ENCODE data around the gene PPFIA1. TPM values are rescaled to one million over a fixed set of nuclear protein-coding genes. Genes with fewer than 3 reads are reported as not detected.

PPFIA1 gene
- total RNA-seq, 1 experiment from 2014 or later: 63.4 TPM

- Histone ChIP-seq H2AFZ (ENCODE audit: low read length) (no peak overlapping the region), H3K23ac (ENCODE audit: insufficient read length, low read depth, low read length) (no peak overlapping the region), H2BK15ac (ENCODE audit: low read depth, low read length) (no peak overlapping the region), H2AK5ac (ENCODE audit: insufficient read length, low read length) (no peak overlapping the region), H3K79me1 (ENCODE audit: insufficient read depth, low read depth, low read length, poor library complexity, severe bottlenecking) (no peaks in the 10 kb centered on the region), H3K27me3 (ENCODE audit: insufficient read depth, low read length) (no peaks in the 10 kb centered on the region), H3K56ac (ENCODE audit: insufficient read length, low read depth, low read length) (no peak overlapping the region), H4K20me1 (ENCODE audit: control insufficient read depth, insufficient read depth, insufficient read length) (no peaks in the 10 kb centered on the region), H3K23me2 (ENCODE audit: insufficient read length, low read depth, low read length, poor library complexity, severe bottlenecking) (no peaks in the 10 kb centered on the region), H3K4ac (ENCODE audit: low read depth, low read length) (no peak overlapping the region), H3K9ac (ENCODE audit: extremely low read depth, insufficient read length, low read length) (no peak overlapping the region), H3K27ac (ENCODE audit: insufficient read length, low read depth, low read length) (no peak overlapping the region), H3K4me2 (ENCODE audit: insufficient read depth, insufficient read length, low read length) (no peak overlapping the region), H4K91ac (ENCODE audit: insufficient read length, low read depth, low read length) (no peak overlapping the region), H3T11ph (ENCODE audit: low read length) (no peak overlapping the region), H4K8ac (replicated peaks; ENCODE audit: insufficient read length, low read depth, low read length) (no peak overlapping the region), H3K18ac (ENCODE audit: insufficient read length, low read depth, low read length) (no peak overlapping the region), H4K5ac (ENCODE audit: insufficient read length, low read depth, low read length) (no peak overlapping the region), H3K9me3 (ENCODE audit: control insufficient read depth, low read depth, low read length) (no peaks in the 10 kb centered on the region), H2BK120ac (ENCODE audit: low read depth, low read length, poor library complexity, severe bottlenecking) (no peak overlapping the region), H2BK20ac (ENCODE audit: low read depth, low read length, poor library complexity, severe bottlenecking) (no peak overlapping the region), H3K79me2 (ENCODE audit: insufficient read depth, low read length) (no peaks in the 10 kb centered on the region), H2BK12ac (ENCODE audit: insufficient read length, low read depth, low read length) (no peak overlapping the region), H3K14ac (ENCODE audit: insufficient read depth, low read length) (no peak overlapping the region), H3K4me1 (ENCODE audit: insufficient read depth, low read length) (no peaks in the 10 kb centered on the region), H2BK5ac (ENCODE audit: insufficient read length, low read length) (no peak overlapping the region)
- Mint-ChIP-seq H3K9me3 (no peaks in the 10 kb centered on the region), H3K27me3 (ENCODE audit: low read depth) (no peaks in the 10 kb centered on the region), H3K4me3 (no peak overlapping the region), H3K36me3 (ENCODE audit: insufficient read depth in 1 of 3, low read depth in 3 of 3) (peaks cover 38 to 88% (median 74%) of the 10 kb centered on the region in 3 experiments), H3K4me1 (no peaks in the 10 kb centered on the region), H3K27ac (no peak overlapping the region)
- WGBS (ENCODE audit: extremely low coverage, insufficient read length, low lambda C conversion rate): no CpG with 5 or more reads among the region's 11 CpGs
- TF ChIP-seq CTCF (conservative IDR thresholded peaks at IDR 0.05): no peak
- no peak for DNase-seq
Measured at GRCh38 chr11:70358753-70359152, 88.3 kb downstream of the PPFIA1 start.

Measured in H9 (cell line).